Measurements from ENCODE around the gene OGDH. TPM values are rescaled to one million over a fixed set of nuclear protein-coding genes. Genes with fewer than 3 reads are reported as not detected.
"Not testable (repeated sequence)": the region's sequence is repeated elsewhere in the genome, so short reads cannot be mapped to it uniquely, and the experiment has no call there.

OGDH gene
- polyA plus RNA-seq, 1 donor = 97.4 TPM

DNA sequence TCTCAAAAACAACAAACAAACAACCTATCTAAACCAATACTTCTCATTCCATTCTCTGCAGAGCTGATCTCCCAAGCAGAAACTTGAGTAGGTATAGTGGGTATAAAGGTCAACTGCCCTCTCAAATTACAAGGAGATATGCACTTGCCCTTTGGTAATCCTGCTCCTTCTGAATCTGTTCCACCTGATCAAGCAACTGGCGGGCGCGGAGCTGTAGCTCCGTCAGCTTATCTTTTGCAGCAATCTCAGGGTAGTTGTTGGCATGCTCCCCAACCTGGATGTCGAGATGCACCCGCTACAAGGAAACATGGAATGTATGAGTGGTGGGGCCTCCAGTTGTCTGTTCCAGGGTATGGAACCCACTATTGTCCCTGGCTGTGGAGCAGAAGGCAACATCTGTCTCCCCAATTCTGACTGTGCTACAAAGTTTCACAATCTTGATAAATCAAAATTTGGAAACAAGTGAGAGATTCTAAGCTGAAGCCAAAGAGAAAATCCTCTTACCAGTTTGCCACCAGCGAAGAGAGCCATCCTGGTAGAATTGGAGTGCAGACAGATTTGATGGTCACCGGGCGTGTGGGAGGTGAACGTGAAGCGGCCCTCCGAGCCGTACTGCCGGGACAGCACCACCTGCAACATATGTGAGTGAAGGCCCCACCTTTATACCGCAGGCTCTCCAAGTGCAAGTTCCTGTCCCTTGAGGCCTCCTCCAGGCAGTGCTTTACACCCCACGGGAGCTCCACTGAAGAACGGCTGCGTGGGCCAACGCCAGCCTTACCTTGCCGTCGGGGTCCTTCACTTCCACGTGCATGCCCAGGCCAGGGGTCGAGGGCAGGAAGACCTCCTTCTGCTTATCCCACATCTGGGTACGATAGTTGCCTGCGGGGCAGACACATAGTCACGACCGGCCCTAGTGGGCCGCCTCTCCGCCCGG lies 25.2 kb upstream of the OGDH start:
- Histone ChIP-seq H3K36me3 (ENCODE audit: control insufficient read depth, insufficient read depth, low read length) (peaks cover 25% of the 10 kb centered on the region), H3K27ac (ENCODE audit: low read length) (peak overlapping the region; percentile 98), H3K4me1 (ENCODE audit: control insufficient read depth, insufficient read depth, low read length) (peaks cover 12% of the 10 kb centered on the region), H3K9me3 (ENCODE audit: control insufficient read depth, low read depth, low read length) (no peaks in the 10 kb centered on the region), H3K27me3 (ENCODE audit: control insufficient read depth, insufficient read depth, low read length) (no peaks in the 10 kb centered on the region), H3K4me3 (ENCODE audit: low read length) (peak overlapping the region; percentile 85)
- no CpG with 5 or more reads among the region's 30 CpGs for WGBS (ENCODE audit: insufficient coverage, low lambda C conversion rate)
- DNase-seq = peak; percentile 76 to 86

DNA sequence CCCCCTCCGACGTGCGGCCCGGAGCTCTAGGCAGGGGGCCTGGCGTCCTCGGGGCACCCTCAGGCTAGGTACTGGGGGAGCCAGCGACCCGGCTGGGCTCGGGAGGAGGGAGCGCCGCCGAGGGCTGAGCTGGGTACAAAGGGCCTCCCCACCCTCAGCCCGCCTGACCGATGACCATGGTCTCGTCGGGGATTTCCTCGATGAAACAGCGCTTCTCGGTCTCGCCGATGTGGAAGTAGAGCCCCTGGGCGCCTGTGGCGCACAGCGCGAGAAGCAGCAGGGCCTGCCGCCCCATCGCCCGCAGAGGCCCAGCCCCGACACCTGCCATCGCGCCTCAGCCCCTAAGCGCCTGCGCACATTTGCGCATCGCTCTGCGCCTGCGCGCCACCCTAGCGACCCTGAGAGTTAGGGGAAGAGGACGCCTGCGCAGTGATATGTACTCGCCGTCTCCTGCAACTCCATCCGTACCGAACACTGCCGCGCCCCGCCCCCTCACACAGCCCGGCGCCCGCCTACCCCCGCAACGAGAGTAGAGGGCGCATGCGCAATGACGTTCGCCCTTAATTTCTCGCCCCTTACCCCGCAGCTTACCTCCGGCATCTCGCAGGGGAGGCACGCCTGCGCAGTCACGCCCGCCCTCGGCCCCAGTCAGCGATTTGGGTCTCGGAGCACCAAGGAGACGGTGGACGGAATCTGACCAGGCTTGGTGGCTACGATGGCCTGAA lies 24.4 kb upstream of the OGDH start, which contains the start of gene TMED4:
TSS of gene TMED4 (minus strand) at position 353 of the 725 bp plus-strand sequence. CDS start at position 328, 25 bp downstream.
- WGBS (ENCODE audit: insufficient coverage, low lambda C conversion rate) = no CpG with 5 or more reads among the region's 71 CpGs
- peak within 1 kb of the TSS; percentile 98 for H3K27ac ChIP-seq (ENCODE audit: low read length)
- H3K4me3 ChIP-seq (ENCODE audit: low read length) = peak within 1 kb of the TSS; percentile 85
- peak; percentile 99 to 100 for DNase-seq
- peaks cover 23% of the 10 kb centered on the region for H3K36me3 ChIP-seq (ENCODE audit: control insufficient read depth, insufficient read depth, low read length)
- no peaks in the 10 kb centered on the region for H3K9me3 ChIP-seq (ENCODE audit: control insufficient read depth, low read depth, low read length)
- H3K27me3 ChIP-seq (ENCODE audit: control insufficient read depth, insufficient read depth, low read length) = no peaks in the 10 kb centered on the region
- peaks cover 12% of the 10 kb centered on the region for H3K4me1 ChIP-seq (ENCODE audit: control insufficient read depth, insufficient read depth, low read length)

DNA sequence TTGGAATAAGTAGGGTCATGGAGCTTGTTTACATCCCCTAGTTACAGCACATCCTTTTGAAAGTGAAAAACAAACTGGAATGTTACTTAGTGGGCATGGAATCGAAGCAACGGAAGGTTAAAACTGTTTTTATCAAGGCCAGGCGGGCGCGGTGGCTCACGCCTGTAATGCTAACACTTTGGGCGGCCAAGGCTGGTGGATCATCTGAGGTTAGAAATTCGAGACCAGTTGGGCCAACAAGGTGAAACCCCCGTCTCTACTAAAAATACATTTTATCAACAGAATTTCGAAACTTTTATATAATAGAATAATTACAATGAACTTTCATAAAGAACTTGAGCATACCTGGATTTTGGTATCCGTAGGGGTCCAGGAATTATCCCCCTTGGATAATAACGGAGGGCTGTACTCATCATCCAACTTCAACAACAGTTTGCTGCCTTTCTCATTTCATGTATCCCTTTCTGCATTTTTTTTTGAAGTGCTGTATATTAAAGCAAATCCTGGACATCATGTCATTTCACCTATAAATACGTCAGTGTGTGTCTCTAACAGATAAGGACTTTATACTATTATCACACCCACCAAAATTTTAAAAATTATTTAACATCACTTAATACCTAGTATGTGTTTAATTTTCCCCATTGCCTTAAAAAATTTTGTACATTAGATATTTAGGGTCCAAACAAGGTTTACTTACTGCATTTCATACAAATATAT lies 23.1 kb upstream of the OGDH start:
- Histone ChIP-seq H3K27ac (ENCODE audit: low read length) (peak overlapping the region; percentile 98), H3K36me3 (ENCODE audit: control insufficient read depth, insufficient read depth, low read length) (peaks cover 16% of the 10 kb centered on the region), H3K9me3 (ENCODE audit: control insufficient read depth, low read depth, low read length) (no peaks in the 10 kb centered on the region), H3K4me1 (ENCODE audit: control insufficient read depth, insufficient read depth, low read length) (peaks cover 12% of the 10 kb centered on the region), H3K27me3 (ENCODE audit: control insufficient read depth, insufficient read depth, low read length) (no peaks in the 10 kb centered on the region), H3K4me3 (ENCODE audit: low read length) (peak overlapping the region; percentile 65)
- WGBS (ENCODE audit: insufficient coverage, low lambda C conversion rate) = 92% methylated on average over 2 of the region's 13 CpGs
- no peak for DNase-seq

DNA sequence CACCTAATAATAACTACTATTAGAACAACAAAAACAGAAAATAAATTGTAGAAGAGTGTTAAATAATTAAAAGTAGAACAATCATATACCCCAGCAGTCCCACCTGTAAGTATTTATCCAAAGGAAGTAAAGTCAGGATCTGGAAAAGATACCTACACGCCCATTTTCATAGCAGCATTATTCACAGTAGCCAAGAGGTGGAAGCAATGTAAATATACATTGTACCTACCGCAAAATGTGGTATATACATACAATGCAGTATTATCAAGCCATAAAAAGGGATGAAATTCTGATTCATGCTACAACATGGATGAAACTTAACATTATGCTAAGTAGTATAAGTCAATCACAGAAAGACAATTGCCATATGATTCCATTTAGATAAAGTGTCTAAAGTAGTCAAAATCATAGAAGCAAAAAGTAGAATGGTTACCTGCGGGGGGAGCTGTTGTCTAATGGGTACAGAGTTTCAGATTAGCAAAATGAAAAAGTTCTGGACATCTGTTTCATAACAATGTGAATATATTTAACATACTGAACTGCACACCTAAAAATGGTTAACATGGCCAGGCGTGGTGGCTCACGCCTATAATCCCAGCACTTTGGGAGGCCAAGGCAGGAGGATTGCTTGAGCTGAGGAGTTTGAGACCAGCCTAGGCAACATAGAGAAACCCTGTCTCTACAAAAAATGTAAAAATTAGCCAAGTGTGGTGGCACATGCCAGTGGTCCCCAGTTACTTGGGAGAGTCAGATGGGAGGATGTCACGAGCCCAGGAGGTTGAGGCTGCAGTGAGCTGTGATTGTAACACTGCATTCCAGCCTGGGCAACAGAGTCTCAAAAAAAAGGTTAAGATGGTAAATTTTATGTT lies 18.4 kb upstream of the OGDH start:
- 0% methylated on average over 1 of the region's 6 CpGs for WGBS (ENCODE audit: insufficient coverage, low lambda C conversion rate)
- H3K9me3 ChIP-seq (ENCODE audit: control insufficient read depth, low read depth, low read length) = no peaks in the 10 kb centered on the region
- no peak overlapping the region for H3K4me3 ChIP-seq (ENCODE audit: low read length)
- DNase-seq = peak; percentile 42 to 62
- H3K27me3 ChIP-seq (ENCODE audit: control insufficient read depth, insufficient read depth, low read length) = no peaks in the 10 kb centered on the region
- no peaks in the 10 kb centered on the region for H3K36me3 ChIP-seq (ENCODE audit: control insufficient read depth, insufficient read depth, low read length)
- peaks cover 5% of the 10 kb centered on the region for H3K4me1 ChIP-seq (ENCODE audit: control insufficient read depth, insufficient read depth, low read length)
- no peak overlapping the region for H3K27ac ChIP-seq (ENCODE audit: low read length)

DNA sequence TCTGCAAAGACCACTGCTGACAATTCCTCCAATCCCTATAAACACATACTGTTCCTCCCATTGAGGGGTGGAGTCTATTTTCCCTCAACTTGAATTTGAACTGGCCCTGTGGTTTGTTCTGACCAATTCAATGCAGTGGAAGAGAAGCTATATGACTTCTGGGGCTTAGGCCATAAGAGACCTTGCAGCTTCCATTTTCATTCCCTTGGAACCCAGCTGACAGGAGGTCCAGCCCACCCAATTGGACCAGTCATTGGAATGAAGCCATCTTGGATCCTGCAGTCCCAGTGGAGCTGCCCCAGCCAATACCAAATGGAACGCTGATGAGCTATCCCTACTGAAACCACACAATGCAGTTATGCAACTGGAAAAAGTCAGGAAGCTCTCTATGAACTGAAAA lies 15.5 kb upstream of the OGDH start:
- Histone ChIP-seq H3K36me3 (ENCODE audit: control insufficient read depth, insufficient read depth, low read length) (no peaks in the 10 kb centered on the region), H3K27me3 (ENCODE audit: control insufficient read depth, insufficient read depth, low read length) (no peaks in the 10 kb centered on the region), H3K4me3 (ENCODE audit: low read length) (no peak overlapping the region), H3K9me3 (ENCODE audit: control insufficient read depth, low read depth, low read length) (no peaks in the 10 kb centered on the region), H3K4me1 (ENCODE audit: control insufficient read depth, insufficient read depth, low read length) (peaks cover 3% of the 10 kb centered on the region), H3K27ac (ENCODE audit: low read length) (no peak overlapping the region)
- no peak for DNase-seq
- no CpG with 5 or more reads among the region's 1 CpG for WGBS (ENCODE audit: insufficient coverage, low lambda C conversion rate)

DNA sequence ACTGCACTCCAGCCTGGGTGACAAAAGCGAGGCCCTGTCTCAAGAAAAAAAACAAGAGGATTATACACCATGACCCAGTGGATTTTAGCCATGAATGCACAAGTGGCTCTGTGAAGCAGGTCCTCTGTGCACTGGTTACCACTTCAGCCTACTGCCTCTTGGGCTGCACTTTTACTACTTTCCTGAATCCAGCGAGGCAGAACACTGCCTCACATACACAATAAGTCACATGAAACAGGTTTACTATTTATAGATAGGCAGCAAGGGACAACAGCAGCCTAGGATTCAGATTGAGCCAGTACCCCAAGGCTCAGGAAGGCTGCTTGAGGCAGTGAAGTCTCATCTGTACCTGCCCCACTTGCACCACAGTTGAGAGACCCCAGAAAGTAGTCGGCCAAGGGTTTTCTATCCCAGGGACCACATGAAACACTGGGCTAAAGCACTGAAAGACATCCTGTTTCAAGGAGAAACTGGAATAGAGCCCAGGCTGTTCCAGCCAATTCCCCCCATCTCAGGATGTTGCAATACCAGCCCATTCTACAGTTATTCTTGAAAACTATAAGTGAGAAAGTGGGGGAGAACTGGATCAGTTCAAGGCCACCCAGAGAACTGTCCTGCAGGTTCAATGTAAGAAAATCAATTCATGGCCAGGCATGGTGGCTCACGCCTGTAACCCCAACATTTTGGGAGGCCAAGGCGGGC lies 10.3 kb upstream of the OGDH start:
- DNase-seq = no peak
- no peaks in the 10 kb centered on the region for H3K27me3 ChIP-seq (ENCODE audit: control insufficient read depth, insufficient read depth, low read length)
- no peaks in the 10 kb centered on the region for H3K36me3 ChIP-seq (ENCODE audit: control insufficient read depth, insufficient read depth, low read length)
- H3K9me3 ChIP-seq (ENCODE audit: control insufficient read depth, low read depth, low read length) = no peaks in the 10 kb centered on the region
- no peaks in the 10 kb centered on the region for H3K4me1 ChIP-seq (ENCODE audit: control insufficient read depth, insufficient read depth, low read length)
- no peak overlapping the region for H3K4me3 ChIP-seq (ENCODE audit: low read length)
- no CpG with 5 or more reads among the region's 5 CpGs for WGBS (ENCODE audit: insufficient coverage, low lambda C conversion rate)
- no peak overlapping the region for H3K27ac ChIP-seq (ENCODE audit: low read length)

DNA sequence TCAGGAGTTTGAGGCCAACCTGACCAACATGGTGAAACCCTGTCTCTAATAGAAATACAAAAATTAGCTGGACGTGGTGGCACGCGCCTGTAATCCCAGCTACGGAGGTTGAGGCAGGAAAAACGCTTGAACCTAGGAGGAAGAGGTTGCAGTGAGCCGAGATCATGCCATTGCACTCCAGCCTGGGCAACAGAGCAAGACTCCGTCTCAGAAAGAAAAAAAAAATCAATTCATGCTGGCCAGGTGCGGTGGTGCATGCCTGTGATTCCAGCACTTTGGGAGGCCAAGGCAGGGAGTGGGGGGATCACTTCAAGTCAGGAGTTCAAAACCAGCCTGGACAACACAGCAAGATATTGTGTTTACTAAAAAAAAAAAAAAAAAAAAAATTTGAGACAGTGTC lies 9.2 kb upstream of the OGDH start:
- not testable (repeated sequence) for H3K27me3 ChIP-seq (ENCODE audit: control insufficient read depth, insufficient read depth, low read length); H3K4me3 ChIP-seq (ENCODE audit: low read length); H3K4me1 ChIP-seq (ENCODE audit: control insufficient read depth, insufficient read depth, low read length); H3K36me3 ChIP-seq (ENCODE audit: control insufficient read depth, insufficient read depth, low read length); H3K9me3 ChIP-seq (ENCODE audit: control insufficient read depth, low read depth, low read length); H3K27ac ChIP-seq (ENCODE audit: low read length); DNase-seq
- no CpG with 5 or more reads among the region's 8 CpGs for WGBS (ENCODE audit: insufficient coverage, low lambda C conversion rate)

DNA sequence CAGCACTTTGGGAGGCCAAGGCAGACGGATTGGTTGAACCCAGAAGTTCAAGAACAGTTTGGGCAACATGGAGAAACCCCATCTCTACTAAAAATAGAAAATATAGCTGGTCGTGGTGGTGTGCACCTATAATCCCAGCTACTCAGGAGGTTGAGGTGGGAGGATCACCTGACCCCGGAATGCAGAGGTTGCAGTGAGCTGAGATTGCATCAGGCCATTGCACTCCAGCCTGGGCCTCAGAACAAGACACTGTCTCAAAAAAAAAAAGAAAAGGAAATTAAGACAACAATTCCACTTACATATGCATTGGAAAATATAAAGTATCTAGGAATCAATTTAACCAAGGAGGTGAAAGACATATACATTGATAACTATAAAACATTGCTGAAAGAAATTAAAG lies 7.2 kb upstream of the OGDH start:
- 80% methylated on average over 2 of the region's 3 CpGs for WGBS (ENCODE audit: insufficient coverage, low lambda C conversion rate)
- Histone ChIP-seq H3K4me1 (ENCODE audit: control insufficient read depth, insufficient read depth, low read length) (no peaks in the 10 kb centered on the region), H3K27me3 (ENCODE audit: control insufficient read depth, insufficient read depth, low read length) (peaks cover 2% of the 10 kb centered on the region), H3K9me3 (ENCODE audit: control insufficient read depth, low read depth, low read length) (no peaks in the 10 kb centered on the region), H3K4me3 (ENCODE audit: low read length) (no peak overlapping the region), H3K27ac (ENCODE audit: low read length) (no peak overlapping the region), H3K36me3 (ENCODE audit: control insufficient read depth, insufficient read depth, low read length) (no peaks in the 10 kb centered on the region)
- DNase-seq = no peak

DNA sequence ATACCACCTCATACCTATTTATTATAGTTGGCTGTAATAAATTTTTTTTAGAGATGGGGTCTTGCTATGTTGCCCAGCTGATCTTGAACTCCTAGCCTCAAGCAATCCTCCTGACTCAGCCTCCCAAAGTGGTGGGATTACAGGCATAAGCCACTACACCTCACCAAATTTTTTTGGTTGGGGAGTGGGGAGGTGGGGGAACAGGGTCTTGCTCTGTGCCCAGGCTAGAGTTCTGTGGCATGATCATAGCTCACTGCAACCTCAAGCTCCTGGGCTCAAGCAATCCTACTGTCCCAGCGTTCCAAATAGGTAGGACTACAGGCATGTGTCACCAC lies 3.9 kb upstream of the OGDH start:
- Histone ChIP-seq H3K4me1 (ENCODE audit: control insufficient read depth, insufficient read depth, low read length) (peaks cover 3% of the 10 kb centered on the region), H3K36me3 (ENCODE audit: control insufficient read depth, insufficient read depth, low read length) (no peaks in the 10 kb centered on the region), H3K27ac (ENCODE audit: low read length) (no peak overlapping the region), H3K4me3 (ENCODE audit: low read length) (no peak overlapping the region), H3K9me3 (ENCODE audit: control insufficient read depth, low read depth, low read length) (no peaks in the 10 kb centered on the region), H3K27me3 (ENCODE audit: control insufficient read depth, insufficient read depth, low read length) (peaks cover 2% of the 10 kb centered on the region)
- no CpG with 5 or more reads among the region's 1 CpG for WGBS (ENCODE audit: insufficient coverage, low lambda C conversion rate)
- DNase-seq = no peak
